Skin epidermis (tissue), 12 donors: ENCODE data around the gene TULP3.
A peak's percentile ranks its signal among the peaks of the same experiment; 100 is the strongest.

Experiments used
- H3K27ac ChIP-seq, 21 experiments: fragments of 200-600 bp; sonication (generic) in 11 of 21; one replicate each; pipeline ENCODE4 v1.5.0; 2020; ENCODE audit warnings: mild to moderate bottlenecking in 3 of 21, inconsistent platforms in 2 of 21, moderate library complexity in 2 of 21
- H3K4me3 ChIP-seq, 7 experiments: fragments of 200-600 bp; sonication (generic) in 2 of 7; one replicate each; pipeline ENCODE4 v1.5.0; 2020; ENCODE audit warnings: inconsistent platforms in 2 of 7, mild to moderate bottlenecking in 2 of 7, moderate library complexity in 1 of 7

Gene TULP3

GRCh38 chr12:2876431-2877046 is 14.2 kb upstream of the TULP3 start:
- peak overlapping the region; percentile 53 to 99 (median 87) for H3K4me3 ChIP-seq
- H3K27ac ChIP-seq, result peak overlapping the region; percentile 68 to 98 (median 95)

DNA sequence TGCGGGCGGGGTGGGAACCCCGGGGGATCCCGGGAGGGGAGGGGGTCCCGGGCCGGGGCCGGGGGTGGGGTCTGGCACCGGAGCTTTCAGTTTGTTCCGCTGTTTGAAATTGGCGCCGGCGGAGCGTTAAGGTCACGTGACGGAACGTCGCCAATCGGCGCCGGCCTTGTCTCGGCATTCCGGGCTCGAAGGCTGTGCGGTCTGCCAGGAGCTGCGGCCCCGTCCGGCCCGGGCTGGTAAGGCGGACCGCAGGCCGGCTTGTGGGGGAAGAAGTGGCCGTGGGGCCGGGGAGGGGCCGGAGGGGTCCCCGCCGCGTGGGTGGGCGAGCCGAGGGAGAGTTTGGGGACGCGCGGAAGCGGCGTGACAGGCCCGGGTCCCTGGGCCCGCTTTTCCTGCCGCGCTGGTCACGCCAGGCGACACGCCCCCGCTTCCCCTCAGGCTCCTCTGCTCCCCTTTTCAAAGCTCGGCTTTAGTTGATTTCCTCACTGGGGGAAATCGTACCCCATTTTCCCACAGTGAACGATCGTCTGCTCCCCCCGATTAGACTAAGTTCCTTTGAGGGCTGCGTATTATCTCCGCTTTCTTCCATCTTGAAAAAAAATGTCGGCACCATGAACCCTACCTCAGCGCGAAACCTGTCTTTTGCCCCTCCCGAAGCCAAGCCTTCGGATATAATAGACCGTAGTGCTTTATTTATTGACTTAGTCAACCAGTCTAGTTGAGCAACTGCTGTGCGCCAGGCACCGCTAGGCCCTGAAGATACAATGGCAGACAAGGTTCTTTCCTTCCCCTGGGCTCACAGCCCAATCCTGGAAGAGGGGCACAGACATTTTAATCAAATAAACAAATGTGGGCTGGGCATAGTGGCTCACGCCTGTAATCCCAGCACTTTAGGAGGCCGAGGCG is 13.4 kb upstream of the TULP3 start, which contains the start of the genes FOXM1 and RHNO1:
Gene FOXM1 (minus strand): TSS at position 128 of the 906 bp plus-strand sequence. CDS start 2,696 bp downstream, outside the sequence.
Gene RHNO1 (plus strand): TSS at position 177 of the 906 bp plus-strand sequence. CDS start 8,144 bp downstream, outside the sequence.
- peak within 1 kb of the TSS; percentile 68 to 98 (median 95) for H3K27ac ChIP-seq

GRCh38 chr12:2877953-2878732 is 12.5 kb upstream of the TULP3 start:
- peak overlapping the region; percentile 53 to 99 (median 87) for H3K4me3 ChIP-seq
- peak overlapping the region; percentile 29 to 98 (median 95) for H3K27ac ChIP-seq

More for the DNA sequence above, 13.4 kb upstream of the TULP3 start, which contains the start of the genes FOXM1 and RHNO1:
- H3K4me3 ChIP-seq, result peak within 1 kb of the TSS; percentile 53 to 99 (median 87)

GRCh38 chr12:2879853-2880252 is 10.8 kb upstream of the TULP3 start:
- Histone ChIP-seq H3K4me3 (no peak overlapping the region), H3K27ac (no peak overlapping the region)

DNA sequence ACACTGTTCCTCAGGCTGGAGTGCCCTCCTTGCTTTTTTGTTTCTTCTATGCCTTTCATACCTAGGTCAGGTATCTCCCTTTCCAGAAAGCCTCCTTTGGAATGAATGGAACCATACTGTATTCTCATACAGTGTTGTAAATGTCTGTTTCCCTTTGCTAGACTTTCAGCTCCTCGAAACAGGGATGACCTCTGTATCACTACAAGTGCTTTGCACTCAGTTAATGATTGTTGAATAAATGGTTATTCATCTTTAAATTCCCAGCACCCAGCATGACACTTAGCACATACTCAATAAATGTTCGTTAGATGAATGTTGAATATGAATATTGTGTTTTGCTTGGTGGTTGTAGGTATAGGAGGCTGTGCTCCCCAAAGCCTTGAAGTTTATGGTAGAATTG is 5.9 kb upstream of the TULP3 start:
- Histone ChIP-seq H3K27ac (no peak overlapping the region), H3K4me3 (no peak overlapping the region)

DNA sequence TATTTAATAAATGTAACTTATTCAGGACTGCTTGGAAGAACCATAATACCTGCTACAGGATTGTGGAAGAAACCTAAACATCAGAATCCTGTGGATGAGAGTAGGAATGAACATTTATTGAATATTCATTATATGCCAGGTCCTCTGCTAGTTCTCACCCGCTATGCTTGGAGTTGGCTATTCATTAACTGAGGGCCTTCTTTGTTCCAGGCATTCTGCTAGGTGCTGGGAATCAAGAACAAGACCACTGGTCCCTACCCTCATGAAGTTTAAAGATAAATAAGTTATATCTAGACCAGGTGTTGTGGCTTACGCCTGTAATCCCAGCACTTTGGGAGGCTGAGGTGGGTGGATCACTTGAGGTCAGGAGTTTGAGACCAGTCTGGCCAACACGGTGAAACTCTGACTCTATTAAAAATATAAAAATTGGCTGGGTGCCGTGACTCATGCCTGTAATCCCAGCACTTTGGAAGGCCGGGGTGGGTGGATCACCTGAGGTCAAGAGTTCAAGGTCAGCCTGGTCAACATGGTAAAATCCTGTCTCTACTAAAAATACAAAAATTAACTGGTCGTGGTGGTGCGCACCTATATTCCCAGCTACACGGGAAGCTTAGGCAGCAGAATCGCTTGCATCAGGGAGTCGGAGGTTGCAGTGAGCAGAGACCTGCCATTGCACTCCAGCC is 3.8 kb upstream of the TULP3 start:
- Histone ChIP-seq H3K4me3 (no peak overlapping the region), H3K27ac (no peak overlapping the region)

GRCh38 chr12:2890001-2890387 is 697 bp upstream of the TULP3 start:
- H3K27ac ChIP-seq, result peak overlapping the region in 19 of 21 experiments; percentile 41 to 98 (median 91)
- peak overlapping the region; percentile 66 to 99 (median 75) for H3K4me3 ChIP-seq

GRCh38 chr12:2891240-2892053 is 756 bp downstream of the TULP3 start:
- H3K27ac ChIP-seq, result peak overlapping the region; percentile 66 to 99 (median 91)
- peak overlapping the region; percentile 66 to 99 (median 75) for H3K4me3 ChIP-seq

- H3K27ac ChIP-seq, result peak overlapping the region in 9 of 21 experiments; percentile 6 to 96 (median 67)
- H3K4me3 ChIP-seq, result peak overlapping the region in 2 of 7 experiments; percentile 74 to 75
Measured at GRCh38 chr12:2892246-2892645, 1.6 kb downstream of the TULP3 start.

GRCh38 chr12:2893007-2893406 is 2.3 kb downstream of the TULP3 start:
- peak overlapping the region in 9 of 21 experiments; percentile 31 to 67 (median 45) for H3K27ac ChIP-seq
- no peak overlapping the region for H3K4me3 ChIP-seq

DNA sequence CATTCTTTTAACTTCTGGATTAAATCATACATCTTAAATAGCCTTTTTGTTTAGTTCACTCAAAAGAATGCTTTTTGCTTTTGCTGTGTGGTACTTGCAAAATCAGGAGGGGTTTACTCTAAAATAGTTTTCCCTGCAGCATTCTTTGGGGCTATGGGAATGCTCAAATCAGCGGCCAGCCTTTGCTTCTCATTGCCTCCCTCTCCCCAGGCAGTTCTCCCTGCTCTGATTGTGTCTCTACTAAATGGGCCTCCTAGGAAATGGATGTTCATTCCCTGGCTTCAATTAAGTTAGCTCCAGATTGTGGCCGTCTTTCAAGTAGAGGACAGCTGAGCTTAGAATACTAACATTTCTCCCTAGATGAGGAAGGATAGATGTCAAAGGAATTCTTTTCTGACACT is 4.4 kb downstream of the TULP3 start:
- H3K27ac ChIP-seq, result peak overlapping the region in 3 of 21 experiments; percentile 3 to 52 (median 14)
- H3K4me3 ChIP-seq, result no peak overlapping the region

DNA sequence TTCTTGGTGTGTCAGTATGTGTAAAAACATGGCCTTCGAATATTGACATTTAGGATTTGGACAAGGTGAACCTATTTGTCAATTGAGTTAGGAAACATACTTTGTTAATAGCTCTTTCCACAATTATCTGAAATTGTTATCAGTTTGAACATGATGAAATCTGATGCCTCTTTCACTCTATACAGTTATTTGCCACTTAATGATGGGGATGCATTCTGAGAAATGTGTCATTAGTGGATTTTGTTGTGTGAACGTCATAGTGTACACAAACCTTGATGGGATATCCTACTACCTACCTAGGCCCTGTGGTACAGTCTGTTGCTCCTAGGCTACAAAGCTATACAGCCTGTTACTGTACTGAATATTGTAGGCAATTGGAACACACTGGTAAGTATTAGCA is 4.8 kb downstream of the TULP3 start:
- H3K4me3 ChIP-seq, result no peak overlapping the region
- H3K27ac ChIP-seq, result peak overlapping the region in 2 of 21 experiments; percentile 3 to 16

- Histone ChIP-seq H3K4me3 (no peak overlapping the region), H3K27ac (no peak overlapping the region)
Measured at GRCh38 chr12:2897418-2897817, 6.7 kb downstream of the TULP3 start.

- no peak overlapping the region for H3K4me3 ChIP-seq
Measured at GRCh38 chr12:2900642-2901041, 10.0 kb downstream of the TULP3 start.

GRCh38 chr12:2902272-2902880 is 11.7 kb downstream of the TULP3 start:
- Histone ChIP-seq H3K4me3 (no peak overlapping the region), H3K27ac (peak overlapping the region in 1 of 21 experiments; percentile 23)

More at GRCh38 chr12:2900642-2901041, 10.0 kb downstream of the TULP3 start:
- H3K27ac ChIP-seq, result no peak overlapping the region

DNA sequence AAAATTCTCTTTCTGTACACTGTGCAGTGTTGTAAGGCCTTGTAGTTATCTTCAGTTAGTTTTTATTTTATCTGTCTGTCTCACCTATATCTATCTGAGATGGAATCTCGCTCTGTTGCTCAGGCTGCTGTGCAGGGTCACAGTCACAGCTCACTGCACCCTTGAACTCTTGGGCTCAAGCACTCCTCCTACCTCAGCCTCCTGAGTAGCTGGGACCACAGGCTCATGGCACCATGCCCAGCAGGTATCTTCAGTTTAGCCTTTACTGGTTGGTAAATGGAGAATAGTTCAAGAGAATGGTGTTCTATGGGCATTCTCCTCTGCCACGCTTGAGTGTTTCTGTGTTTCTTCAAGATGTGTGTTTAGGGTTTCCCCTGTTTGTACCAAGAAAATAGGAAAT is 13.6 kb downstream of the TULP3 start:
- H3K4me3 ChIP-seq, result no peak overlapping the region
- no peak overlapping the region for H3K27ac ChIP-seq

GRCh38 chr12:2912216-2912575 is 21.5 kb downstream of the TULP3 start:
- H3K27ac ChIP-seq, result peak overlapping the region in 1 of 21 experiments; percentile 24

GRCh38 chr12:2919249-2919648 is 28.6 kb downstream of the TULP3 start:
- Histone ChIP-seq H3K27ac (no peak overlapping the region), H3K4me3 (no peak overlapping the region)

More at GRCh38 chr12:2912216-2912575, 21.5 kb downstream of the TULP3 start:
- H3K4me3 ChIP-seq, result no peak overlapping the region
